Left lung (tissue), 10 donors: ENCODE results near the gene TPD52L1. TPM values are rescaled to one million over a fixed set of nuclear protein-coding genes. Genes with fewer than 3 reads are reported as not detected.
A peak's percentile ranks its signal among the peaks of the same experiment; 100 is the strongest.

Experiments used
- ATAC-seq: fragments of 200-7000 bp; cut with Tn5 transposase; one replicate; pipeline ENCODE4 v1.9.1; 2020; ENCODE audit warnings: moderate library complexity
- DNase-seq, 4 donors: peaks; one replicate each; pipeline ENCODE4 v3.0.0-alpha.2; 2013 to 2020
- H3K27ac ChIP-seq, 2 donors: fragments of 200-600 bp; sonication (generic) in 1 of 2; one replicate each; pipeline versions ENCODE4 v1.5.0 to v1.8.0; 2020 to 2021
- H3K27me3 ChIP-seq, 2 donors: fragments of 200-600 bp; sonication (generic) in 1 of 2; one replicate each; pipeline versions ENCODE4 v1.5.0 to v1.8.0; 2020 to 2021
- H3K36me3 ChIP-seq, 2 donors: fragments of 200-600 bp; sonication (generic) in 1 of 2; one replicate each; pipeline versions ENCODE4 v1.5.0 to v1.8.0; 2020 to 2021
- H3K4me1 ChIP-seq, 2 donors: fragments of 200-600 bp; one replicate each; pipeline ENCODE4 v1.8.0; 2021
- H3K4me3 ChIP-seq, 2 donors: fragments of 200-600 bp; sonication (generic) in 1 of 2; one replicate each; pipeline versions ENCODE4 v1.5.0 to v1.8.0; 2020 to 2021; ENCODE audit warnings: mild to moderate bottlenecking in 1 of 2
- H3K9me3 ChIP-seq, 2 donors: fragments of 200-600 bp; sonication (generic) in 1 of 2; one replicate each; pipeline versions ENCODE4 v1.5.0 to v1.8.0; 2020 to 2021
- CTCF ChIP-seq, 2 donors: fragments of 200-600 bp; sonication (generic) in 1 of 2; IDR thresholded peaks; one replicate each; pipeline versions ENCODE4 v1.5.0 to v1.8.0; 2021; ENCODE audit warnings: antibody characterized with exemption in 2 of 2
- intact Hi-C, 2 donors: fragments of 100-400 bp; cut with DNase I; formaldehyde crosslinking; loops; one replicate each; pipeline versions ENCODE4 v1.11.2 to v1.14.2; 2022
- polyA plus RNA-seq, 6 donors: library from polyadenylated mRNA; unstranded; fragments of 120-200 nt; gene quantifications; one replicate each; pipeline ENCODE4 v1.2.1, GENCODE V29; 2013; ENCODE audit not compliant: insufficient read length in 6 of 6
- total RNA-seq, 2 donors: library from RNA; stranded (reverse); fragmentation: NEBNext Ultra II Directional; extraction: Animal tissue kit (Norgen Biotek cat#: 25700); gene quantifications; one replicate each; pipeline ENCODE4 v1.2.1, GENCODE V29; 2021
- donor health status: DM: no; HTN: yes; CAD: no.
- donor health status: DM: no; HTN: no; CAD: no.

Gene TPD52L1
- total and polyA plus RNA-seq, 8 donors, result 17.4 to 125 (median 80.4) TPM

- DNase-seq (no peak), ATAC-seq (no peak)
- no peak overlapping the region for H3K4me3 ChIP-seq
- no peaks in the 10 kb centered on the region for H3K9me3 ChIP-seq
- H3K36me3 ChIP-seq, result no peaks in the 10 kb centered on the region
- no peaks in the 10 kb centered on the region for H3K27me3 ChIP-seq
- no peak for TF ChIP-seq CTCF (IDR thresholded peaks at IDR 0.05)
- intact Hi-C loops, result loop anchor here in 1 of 2 donors (10.0 kb wide), 1 partner anchor 460 kb away; no protein-coding TSS in a partner anchor
- H3K27ac ChIP-seq, result no peak overlapping the region
- H3K4me1 ChIP-seq, result peaks cover 9 to 10% of the 10 kb centered on the region in 2 donors
These were observed 151.5 kb downstream of the TPD52L1 start for GRCh38 chr6:125304970-125305660.

GRCh38 chr6:125306756-125307149 is 153.2 kb downstream of the TPD52L1 start:
- intact Hi-C loops, result loop anchor here in 1 of 2 donors (10.0 kb wide), 1 partner anchor 458 kb away; no protein-coding TSS in a partner anchor
- H3K4me1 ChIP-seq, result no peaks in the 10 kb centered on the region
- ATAC-seq (no peak), DNase-seq (no peak)
- H3K4me3 ChIP-seq, result no peak overlapping the region
- H3K9me3 ChIP-seq, result no peaks in the 10 kb centered on the region
- peaks cover 0 to 7% of the 10 kb centered on the region in 2 donors for H3K27me3 ChIP-seq
- no peak overlapping the region for H3K27ac ChIP-seq
- H3K36me3 ChIP-seq, result no peaks in the 10 kb centered on the region
- TF ChIP-seq CTCF (IDR thresholded peaks at IDR 0.05), result no peak

GRCh38 chr6:125307150-125307838 is 153.7 kb downstream of the TPD52L1 start:
- DNase-seq, result no peak
- Histone ChIP-seq H3K36me3 (no peaks in the 10 kb centered on the region), H3K4me1 (no peaks in the 10 kb centered on the region), H3K4me3 (no peak overlapping the region), H3K27ac (no peak overlapping the region), H3K9me3 (no peaks in the 10 kb centered on the region), H3K27me3 (peaks cover 0 to 10% of the 10 kb centered on the region in 2 donors)
- ATAC-seq, result peak; percentile 16
- intact Hi-C loops, result loop anchor here in 1 of 2 donors (10.0 kb wide), 1 partner anchor 458 kb away; no protein-coding TSS in a partner anchor
- no peak for TF ChIP-seq CTCF (IDR thresholded peaks at IDR 0.05)

- no peaks in the 10 kb centered on the region for H3K4me1 ChIP-seq
- peak; percentile 52 for ATAC-seq
- peaks cover 0 to 10% of the 10 kb centered on the region in 2 donors for H3K27me3 ChIP-seq
- intact Hi-C loops, result loop anchor here in 1 of 2 donors (10.0 kb wide), 1 partner anchor 457 kb away; no protein-coding TSS in a partner anchor
- TF ChIP-seq CTCF (IDR thresholded peaks at IDR 0.05), result no peak
- no peaks in the 10 kb centered on the region for H3K36me3 ChIP-seq
- H3K27ac ChIP-seq, result no peak overlapping the region
- no peak for DNase-seq
- no peak overlapping the region for H3K4me3 ChIP-seq
- H3K9me3 ChIP-seq, result no peaks in the 10 kb centered on the region
These were observed 154.5 kb downstream of the TPD52L1 start for GRCh38 chr6:125307964-125308615.
